ENCODE measurements around the gene HOGA1.

GRCh38 chr10:97584798-97585438 lies 729 bp downstream of the HOGA1 start:
- TF ChIP-seq POLR2A (IDR thresholded peaks at IDR 0.05) (no peak), CTCF (IDR thresholded peaks at IDR 0.05) (no peak)
